CD4-positive, alpha-beta T cell treated with Interleukin-21 for 1 hour (primary cell): ENCODE measurements around the gene POLD4.
A peak's percentile ranks its signal among the peaks of the same experiment; 100 is the strongest.

Source experiments
- DNase-seq: peaks from one replicate; pipeline ENCODE4 v3.0.0-alpha.2; 2020

POLD4 gene

DNA sequence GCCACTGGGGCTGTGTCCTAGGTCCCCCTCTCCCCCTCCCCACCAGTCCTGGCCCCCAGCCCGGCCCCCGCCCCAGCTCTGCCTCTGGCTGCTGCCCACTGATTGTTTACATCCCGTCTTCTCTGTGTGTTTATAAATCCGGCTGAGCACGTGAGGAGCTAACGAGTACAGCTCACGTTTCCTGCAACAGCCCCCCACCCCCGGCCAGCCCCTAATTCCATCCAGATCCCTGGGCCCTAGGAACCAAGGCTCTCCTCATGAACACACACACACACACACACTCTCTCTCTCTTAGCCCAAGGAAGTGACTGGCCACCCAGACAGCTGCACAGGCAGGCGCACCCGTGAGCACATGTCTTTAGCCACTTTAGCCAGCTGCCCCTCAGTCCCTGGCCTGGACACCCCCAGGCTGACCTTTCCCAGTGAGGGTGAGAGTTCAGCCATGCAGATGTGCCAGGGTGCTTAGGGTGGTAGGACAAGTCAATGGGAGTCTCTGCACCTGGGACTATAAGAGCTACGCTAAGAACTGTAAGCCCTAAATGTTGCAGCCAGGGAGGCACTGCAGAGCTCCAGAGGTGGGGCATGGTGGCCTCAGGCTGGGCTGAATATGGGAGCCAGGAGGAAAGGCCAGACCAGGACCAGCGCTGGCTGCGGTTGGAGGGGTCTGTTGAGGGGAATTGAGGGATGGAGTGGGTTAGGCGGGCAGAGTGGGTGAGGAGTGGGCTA, 17.2 kb upstream of the POLD4 start:
- no peak for DNase-seq

DNA sequence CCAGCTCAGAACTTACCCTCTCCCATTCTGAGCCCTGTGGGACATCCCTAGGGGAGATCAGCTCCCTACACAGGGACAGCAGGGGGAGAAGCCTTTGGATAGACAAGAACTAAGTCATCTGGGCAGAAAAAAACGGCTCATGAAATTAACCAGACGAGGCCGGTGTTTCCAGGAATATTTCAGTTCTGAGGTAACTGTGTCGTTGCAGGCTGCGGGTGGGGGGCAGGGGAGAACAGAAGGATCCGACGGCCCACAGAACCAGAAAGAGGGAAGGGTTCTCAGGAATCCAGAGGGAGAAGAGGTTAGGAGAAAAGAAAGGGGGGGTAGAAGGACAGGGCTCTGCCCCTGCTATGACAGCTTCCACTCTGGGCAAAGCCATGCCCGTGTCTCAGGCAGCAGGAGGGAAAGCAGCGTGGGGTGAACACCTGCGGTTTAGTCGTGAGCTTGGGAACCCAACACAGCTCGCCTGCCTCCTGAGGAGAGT, 16.5 kb upstream of the POLD4 start:
- no peak for DNase-seq

DNA sequence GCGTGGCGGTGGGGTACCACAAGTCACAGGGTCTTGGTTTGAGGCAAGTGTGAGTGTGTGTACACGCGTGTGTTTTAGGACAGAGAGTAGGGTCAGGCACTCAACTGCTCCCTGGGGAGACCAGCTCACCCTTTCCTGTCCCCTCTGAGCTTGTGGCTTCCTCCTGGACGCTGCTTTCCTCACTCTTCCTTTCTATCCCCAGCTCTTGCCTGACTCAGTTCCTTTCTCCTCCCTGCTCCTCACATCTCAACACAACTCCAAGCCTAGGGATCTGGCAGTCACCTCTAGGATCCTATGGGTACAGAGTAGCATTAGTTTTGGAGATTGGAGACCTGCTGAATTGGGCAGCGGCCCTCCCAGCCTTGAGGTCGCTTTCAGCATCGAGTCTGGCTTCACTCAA, 15.9 kb upstream of the POLD4 start:
- no peak for DNase-seq

DNA sequence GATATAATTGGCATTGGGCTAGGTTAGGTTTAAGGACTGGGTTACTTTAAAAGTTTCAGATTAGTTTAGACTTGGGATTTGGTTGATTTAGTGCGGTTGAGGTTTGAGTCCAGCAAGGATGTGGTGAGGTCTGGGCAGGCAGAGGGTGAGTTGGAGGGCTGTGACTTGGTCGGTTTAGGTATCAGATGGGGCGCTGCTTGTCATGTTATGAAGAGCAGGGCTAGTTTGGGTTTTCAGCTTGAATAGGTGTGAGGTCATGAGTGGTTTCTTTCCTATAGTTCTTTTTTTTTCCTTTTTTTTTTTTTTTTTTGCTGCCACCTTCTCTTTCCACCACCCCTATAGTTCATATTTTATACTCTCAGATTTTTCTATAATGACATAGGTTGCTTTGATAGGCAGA, 15.3 kb upstream of the POLD4 start:
- DNase-seq: peak; percentile 48

DNA sequence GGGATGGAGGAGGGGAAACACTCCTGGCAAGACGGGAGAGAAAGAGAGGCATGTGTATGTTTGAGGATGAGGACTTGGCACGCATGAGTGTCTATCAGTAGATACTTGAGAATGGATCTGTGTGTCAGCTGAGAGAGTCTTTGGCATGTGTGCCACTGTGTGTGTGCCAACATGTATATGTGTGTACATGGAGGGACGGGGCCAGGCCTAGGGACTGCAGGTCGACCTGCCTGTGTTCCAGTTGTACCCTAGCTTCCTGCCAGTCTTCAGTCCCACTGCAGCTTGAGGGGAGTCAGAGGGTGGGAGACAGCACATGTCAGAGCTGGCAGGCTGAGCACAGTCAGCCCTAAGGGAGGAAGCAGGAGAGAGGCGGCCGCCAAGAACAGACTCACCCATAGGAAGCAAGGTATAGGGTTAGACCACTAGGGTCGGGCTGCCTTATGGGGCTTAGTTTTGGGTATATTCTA, 14.4 kb upstream of the POLD4 start:
- DNase-seq: no peak

DNA sequence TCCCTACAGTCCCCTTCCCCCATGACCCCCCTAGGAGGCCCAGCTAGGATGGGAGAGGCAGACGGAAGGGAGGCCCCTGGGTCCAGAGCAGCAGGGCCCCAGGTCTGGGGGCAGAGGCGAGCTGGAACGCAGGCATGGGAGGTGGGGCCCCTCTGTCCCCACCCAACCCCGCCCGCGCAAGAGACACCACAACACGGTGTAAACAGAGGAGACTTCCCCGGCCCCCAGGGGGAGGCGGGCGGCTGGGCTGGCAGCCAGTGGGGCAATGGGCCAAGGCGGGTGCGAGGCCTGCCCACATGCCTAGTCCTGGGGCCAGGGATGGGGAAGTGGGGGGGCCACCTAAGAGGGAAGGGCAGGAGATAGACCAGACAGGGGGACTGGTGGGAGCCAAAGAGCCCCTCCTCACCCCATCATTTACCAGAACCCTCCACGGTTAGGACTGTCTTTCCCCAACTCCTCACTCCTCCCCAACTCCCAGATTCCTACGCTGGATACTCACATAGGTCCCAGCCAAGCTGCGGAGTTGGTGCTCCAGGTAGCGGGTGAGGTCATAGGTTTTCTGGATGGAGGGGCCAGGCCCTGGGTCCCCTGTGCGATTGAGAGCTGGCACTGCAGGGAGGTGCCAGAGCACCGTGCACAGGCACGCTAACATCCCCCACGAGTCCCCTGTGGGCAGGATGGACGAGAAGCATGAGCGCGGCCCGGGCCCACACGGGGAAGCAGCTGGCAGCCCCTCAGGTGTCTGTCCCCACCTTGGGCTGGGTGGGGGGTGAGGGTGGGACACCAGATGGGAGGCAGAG, 13.8 kb upstream of the POLD4 start:
- no peak for DNase-seq

DNA sequence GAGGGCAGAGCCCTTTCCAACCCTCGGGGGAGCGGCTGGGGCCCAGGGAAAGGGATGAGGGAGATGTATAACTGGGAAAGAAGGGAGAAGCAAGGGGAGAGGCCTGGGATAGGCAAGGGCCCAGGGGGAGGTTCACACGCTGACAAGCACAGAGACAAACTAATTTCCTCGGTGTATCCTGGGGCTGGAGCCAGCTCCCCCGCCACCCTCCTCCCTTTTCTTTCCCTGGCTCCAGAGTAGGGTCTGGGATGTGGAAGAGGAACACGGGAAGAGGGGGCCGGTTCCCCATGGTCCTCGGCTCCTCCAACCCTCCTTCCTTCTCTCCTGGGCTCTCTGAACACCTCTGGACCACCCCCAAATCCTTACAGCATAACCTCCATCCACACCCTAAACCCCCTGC, 13.2 kb upstream of the POLD4 start:
- DNase-seq: no peak

DNA sequence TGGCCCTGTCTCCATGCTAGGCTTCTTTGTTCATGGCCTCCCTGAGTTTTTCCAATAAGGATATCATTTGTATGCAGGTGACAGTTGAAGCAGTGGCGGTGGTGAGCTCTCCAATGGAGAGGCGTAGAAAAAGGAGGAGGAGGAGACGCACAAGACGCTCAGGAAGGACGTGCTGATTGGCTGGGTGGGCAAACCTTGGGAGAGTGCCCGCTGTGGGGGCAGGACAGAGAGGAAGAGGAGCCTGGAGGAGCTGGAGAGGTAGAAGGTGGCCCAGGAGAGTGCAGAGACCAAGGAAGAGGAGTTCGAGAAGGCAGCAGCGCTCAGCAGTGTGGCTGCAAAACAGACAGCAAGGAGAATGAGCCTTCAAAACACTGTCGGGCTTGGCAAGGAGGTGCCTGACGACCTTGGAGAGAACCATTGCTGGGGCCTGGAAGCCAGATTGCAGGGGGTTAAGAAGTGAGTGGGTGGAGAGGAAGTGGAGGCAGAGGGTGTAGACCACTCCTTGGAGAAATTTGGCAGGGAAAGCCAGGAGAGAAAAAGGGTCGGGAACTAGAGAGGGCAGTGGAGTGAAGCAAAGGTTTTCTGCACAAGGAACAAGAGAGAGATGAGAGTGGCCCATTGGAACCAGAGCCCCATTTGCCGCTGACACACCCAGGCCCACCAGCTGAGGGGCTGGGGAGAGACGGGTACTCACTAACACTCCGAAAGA, 12.5 kb upstream of the POLD4 start:
- no peak for DNase-seq

DNA sequence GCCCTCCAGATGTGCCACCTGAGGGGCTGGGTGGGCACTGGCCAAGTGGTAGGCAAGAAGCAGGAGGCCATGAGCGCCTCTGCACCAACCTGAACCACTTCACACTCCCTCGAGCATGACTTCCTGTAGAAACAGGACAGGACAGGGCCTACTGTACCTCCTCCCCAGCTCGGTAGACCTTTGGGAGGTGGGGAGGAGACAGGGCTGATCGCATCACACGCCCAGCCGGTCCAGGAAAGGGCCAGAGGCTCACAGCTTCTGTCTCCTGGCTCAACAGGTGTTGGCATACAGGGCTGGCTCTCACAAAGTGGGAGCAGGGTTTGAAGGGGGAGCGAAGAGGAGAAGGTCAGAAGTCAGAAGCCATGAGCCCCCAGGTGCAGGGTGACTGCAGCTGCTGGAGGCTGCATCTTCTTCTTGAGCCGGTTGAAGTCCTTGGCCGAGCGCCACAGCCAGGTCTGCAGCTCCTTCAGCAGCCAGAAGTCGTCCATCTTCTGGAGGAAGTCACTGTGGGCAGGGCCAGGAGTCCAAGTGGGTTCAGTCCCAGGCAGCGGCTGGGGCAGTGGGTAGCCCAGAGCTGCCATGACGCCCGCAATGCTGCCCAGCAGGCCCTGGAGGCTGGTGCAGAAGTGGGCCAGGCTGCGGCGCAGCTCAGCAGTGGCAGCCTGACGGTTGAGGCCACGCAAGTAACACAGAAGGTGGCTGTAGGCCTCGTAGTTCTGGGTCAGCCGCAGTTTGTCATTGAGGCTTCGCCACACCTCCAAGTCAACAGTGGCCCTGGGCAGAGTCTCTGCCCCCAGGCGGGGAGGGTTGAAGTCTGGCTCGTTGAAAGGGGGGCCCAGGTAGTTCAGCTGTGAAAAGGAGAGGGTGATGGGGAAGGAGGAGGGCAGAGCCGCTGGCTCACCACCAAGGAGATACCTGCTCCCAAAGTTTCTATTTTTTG, 11.7 kb upstream of the POLD4 start:
- no peak for DNase-seq

DNA sequence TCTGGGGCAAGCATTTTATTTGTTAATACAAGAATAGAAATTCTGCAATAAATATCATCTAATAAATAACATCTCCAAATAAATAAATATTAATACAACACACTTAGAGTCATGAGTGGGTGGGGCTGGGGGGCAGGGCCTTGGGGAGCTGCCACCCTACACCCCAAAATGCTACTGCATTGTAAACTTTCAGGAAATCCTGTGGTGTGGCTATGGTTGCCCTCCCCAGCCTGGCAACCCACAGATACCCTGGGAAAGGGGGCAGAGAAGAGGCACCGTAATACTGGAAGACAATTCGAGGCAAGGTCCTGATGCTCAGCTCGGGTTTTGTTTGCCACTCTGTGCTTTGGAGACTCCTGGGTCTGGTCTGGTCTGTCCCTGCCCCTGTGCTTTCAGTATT, 10.8 kb upstream of the POLD4 start:
- no peak for DNase-seq

DNA sequence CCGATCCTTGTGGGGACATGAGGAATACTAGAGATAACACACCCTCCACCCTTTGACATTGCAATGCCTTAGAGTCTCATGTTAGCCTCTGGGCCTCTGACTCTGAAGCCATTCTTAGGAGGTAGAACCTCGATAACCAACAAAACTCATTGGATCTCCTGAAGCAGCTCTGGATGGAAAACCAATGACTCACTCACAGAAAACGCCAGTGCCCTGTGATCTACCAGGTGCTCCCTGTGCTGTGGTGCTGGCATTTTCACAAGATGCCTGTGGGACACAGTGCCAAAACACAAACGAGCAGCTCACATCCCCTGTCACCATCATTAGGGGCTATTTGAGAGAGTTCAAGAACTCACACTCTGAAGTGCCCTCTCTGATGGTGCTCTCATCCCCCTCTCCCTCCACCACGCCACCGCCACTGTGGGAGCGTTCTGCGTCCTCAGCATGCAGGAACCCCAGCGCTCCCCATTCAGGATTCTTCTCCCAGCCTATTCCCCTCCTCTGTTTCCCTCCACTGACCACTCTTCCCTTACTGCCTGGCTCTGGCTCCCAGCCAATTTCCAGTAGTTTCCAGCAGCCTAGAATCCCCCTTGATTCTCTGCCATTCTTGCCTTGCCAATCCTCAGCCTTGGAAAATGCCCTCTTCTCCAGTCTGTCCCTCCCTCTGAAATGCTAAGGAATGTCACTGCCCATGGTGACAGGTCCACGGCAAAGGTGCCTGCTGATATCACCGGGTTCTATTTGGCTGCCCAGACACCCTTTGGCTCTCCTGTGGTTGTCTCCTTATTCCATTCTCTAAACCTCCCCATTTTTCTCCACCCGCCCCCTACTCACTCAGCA, 4.7 kb upstream of the POLD4 start:
- no peak for DNase-seq

DNA sequence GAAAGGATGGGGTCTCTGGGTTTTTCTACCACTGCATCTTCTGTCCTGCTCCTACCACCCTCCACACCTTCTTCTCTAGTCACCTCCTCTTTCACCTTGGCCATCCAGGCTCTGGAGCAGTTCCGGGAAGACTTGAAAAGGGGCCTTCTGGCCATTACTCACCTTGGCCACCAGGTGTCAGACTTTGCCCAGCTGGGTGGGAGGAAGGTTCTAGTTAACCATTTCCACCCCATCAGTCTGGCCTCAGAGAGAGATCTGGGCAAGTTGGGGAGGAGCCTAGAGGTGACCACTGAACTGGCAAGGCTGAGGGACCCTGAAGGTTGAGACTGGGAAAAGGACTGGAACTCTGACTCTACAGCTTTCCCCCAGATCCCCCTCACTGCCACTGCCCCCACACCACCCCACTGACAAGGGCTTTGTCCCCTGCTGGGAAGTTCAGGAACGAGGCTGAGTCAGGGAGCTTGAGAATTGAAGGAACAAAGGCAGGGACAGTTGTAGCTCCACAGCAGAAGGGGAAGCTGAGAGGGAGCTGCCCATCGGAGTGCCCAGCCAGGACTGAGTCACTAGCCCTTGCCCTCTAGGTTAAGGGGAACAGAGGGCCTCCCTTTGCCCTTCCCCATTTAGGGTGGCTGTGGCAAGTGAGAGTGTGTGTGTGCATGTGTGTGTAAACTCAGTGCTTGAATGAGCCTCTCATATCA, 3.7 kb upstream of the POLD4 start:
- DNase-seq: peak; percentile 81

DNA sequence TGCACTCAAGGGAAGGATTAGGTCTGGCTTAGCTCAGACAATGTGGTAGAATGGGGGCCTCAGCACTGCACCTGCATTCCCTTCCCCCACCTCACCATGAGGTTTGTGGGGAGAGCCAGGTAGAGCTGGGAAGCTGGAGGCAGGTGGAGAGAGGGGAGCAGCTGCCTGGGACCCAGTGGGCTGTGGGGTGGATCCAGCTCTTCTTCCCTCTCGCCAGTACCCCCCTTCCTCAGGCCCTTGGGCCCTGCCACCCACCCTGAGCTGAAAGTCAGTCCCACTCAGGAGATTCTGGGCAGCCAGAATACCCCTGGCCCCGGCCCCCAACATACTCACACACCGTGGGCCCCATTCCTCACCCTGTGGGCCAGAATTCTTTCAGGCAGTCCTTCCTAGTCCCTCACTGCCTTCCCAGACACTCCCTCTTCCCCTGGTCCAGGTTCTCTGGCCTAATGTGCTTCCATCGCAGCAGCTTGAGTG, 3.1 kb upstream of the POLD4 start:
- DNase-seq: no peak

DNA sequence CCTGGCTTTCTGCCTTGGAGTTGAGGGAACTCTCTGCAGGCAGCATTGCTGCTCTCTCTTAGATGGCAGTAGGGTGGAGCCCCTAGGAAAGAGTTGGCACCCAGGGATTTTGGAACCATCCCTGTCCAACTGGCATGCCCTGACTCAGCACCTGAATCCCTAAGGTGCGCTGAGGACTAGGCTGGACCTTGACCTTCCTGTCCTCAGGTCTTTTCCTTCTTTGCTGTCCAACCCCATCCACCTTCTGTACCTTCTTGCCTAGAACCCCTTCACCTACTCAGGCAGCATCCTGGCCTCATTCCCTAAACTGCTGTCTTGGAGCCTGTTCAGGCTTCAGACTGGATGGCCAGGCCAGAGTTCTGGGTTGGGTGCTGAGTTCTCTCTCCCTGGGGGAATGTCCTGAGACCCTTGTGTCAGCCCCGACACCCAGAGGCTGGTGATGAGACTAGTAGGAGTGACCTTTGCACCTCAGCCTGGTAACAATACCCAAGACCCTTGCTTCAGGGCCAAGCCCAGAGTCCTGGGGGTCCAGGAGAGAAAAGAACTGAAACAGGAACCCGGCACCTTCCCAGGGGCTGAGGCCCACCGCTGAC, 2.5 kb upstream of the POLD4 start:
- no peak for DNase-seq

DNA sequence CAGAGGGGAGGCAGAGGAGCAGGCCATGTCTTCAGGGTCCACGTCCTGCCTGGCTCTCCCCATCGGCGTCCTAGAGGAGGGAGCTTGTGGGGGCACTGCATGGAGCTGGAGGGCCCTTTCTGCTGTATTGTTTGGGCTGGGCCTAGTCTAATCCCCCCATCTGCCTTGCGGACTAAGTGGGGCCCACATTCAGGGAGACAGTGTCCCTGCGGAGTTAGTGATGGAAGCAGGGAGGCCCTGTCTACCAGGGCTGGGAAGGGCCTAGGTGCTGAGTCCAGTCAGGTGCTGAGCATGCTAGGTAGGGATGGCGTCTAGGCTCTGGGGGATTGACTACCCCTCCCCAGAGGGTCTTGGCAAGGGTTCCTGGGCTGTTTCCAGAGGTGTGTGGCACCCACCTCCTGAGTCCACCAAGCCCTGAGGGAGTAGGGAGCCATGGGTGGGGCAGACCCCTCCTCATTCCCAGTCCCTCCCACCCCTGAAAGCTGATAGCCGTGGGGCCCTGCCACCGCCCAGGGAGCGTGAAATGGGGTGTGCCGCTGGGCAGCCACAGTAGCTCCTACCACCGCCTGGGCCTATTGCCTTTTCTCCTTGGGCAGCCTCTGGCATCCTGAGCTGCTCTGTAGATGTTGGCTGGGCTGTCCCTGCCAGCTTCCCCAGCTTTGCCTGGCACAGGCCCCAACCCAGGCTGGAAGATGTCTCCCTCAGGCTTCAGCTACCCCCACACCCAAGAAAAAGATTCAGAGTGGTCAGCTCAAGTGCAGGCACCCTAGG, 1.9 kb upstream of the POLD4 start:
- DNase-seq: no peak

DNA sequence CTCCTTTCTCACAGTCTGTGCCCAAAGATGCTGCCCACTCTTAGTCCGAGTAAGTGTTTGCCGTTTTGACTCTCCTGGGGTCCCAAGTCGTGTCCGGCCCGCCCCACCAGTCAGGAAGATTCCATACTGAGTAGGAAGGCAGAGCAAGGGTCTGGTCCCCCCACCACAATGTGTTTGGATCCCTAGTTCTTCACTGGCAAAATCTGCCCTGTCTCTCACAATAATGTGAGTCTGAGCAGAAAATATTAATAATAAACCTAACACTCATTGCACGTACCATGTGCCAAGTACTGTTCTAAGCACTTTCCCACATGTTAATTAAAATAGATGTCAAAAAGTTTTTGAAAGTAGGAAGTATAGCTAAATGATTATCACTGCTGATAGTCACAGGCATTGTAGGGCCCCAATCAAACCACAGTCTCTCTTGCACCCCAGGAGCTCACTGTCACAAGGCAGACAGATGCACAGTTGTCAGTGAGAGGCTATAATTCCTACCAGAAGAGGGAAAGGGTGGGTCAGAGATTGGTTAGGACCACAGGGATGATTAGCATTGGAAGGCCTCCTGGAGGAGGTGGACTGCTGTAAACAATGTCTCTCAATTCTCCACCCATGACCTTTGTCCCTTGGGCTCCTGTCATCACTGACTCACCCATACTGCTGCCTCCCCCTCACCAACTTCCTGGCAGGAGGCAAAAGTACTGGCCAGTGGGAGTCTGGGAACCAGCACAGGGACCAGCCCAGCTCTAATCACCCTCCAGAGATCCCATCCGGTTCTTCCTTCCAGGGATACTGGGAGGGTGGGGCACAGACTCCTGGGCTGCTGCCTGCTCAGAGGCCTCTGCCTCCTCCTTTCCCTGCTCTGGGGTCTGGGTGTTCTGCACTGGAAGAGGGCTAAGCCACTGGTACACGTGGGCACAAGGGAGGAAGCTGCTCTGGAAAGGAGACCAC, 1.0 kb upstream of the POLD4 start:
- DNase-seq: peak; percentile 30

DNA sequence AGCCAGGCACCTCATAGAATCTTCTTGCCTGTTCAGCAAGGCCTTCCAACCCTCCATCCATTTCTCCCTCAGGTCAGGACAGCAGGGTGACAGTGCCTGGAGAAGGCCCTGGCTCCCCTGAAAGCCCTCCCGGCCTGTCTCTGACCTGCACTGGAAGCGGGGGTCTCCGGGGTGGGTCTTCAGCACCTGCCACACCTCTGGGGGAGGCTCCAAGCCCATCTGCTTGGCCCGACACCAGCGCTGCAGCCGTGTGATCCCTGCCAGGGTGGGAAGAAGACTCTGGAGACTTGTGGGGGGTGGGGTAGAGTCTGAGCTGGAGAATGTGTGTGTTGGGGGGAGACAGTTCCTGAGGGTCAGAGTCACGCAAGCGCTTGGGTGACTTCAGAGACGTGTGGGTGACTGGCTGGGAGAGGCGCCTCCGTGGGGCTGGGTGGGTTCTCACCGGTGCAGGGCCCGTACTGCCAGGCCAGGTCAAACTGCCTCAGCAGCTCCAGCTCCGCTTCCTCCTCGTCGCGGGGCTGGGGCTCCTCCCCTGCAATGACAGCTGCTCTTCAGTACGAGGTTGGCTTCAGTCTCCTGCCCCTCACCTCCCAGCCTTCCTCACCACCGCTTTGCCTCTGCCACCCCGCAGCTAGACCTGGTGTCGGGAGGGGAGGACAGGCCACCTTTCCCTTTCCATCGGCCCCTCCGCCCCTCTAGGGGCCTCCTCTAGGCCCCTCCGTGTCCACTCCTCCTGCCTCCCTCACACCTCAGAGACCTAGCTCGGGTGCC, 615 bp downstream of the POLD4 start:
- DNase-seq: no peak
